ENCODE data around the gene ZBTB3.

ZBTB3 gene

DNA sequence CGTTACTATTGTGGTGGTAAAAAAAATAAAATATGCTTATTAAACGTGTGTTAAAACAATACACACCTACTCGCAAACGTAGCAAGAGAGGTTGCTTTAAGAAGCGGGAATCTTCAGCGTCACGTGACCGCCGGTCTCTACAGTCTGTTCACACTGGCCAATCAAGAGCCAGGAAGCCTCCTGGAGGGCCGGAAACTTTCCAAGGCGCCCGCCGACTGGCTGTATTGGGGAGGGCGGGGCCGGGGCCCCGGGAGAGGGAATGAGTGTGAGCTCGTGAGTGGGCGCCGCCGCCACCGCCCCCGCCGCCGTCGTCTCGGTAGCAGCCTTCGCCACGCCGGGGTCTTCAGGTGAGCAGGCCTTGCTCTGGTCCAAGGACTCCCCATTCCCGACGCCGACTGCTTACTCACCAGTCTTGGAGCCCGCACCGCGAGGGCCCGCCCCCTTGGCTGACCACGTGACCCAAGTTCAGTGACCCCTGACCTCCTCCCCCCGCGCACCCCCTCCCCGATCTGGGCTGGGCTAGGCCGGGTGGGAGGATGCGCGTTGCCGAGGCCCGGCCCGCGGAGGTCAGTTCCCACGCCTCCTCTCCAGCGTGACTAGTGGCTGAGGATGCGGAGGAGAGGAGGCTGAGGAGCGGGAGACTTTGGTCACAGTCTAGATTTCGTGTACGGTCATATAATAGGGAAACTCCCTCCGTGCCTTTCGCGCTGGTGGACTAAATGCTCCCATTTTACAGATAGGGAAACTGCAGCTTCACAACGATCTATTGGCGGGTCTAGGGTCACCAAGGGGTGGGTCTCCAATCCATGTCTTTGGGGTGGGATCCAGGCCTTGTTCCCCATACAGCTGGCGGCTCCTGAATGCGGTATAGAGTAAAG lies 17.4 kb upstream of the ZBTB3 start, which contains the start of gene TAF6L (continued):
- TF ChIP-seq ZNF155 (tag by site-specific recombination; IDR thresholded peaks at IDR 0.05): no peak
- TF ChIP-seq ZNF560 (tag by site-specific recombination; IDR thresholded peaks at IDR 0.05; ENCODE audit: borderline replicate concordance): no peak
- TF ChIP-seq, protein P1, sequence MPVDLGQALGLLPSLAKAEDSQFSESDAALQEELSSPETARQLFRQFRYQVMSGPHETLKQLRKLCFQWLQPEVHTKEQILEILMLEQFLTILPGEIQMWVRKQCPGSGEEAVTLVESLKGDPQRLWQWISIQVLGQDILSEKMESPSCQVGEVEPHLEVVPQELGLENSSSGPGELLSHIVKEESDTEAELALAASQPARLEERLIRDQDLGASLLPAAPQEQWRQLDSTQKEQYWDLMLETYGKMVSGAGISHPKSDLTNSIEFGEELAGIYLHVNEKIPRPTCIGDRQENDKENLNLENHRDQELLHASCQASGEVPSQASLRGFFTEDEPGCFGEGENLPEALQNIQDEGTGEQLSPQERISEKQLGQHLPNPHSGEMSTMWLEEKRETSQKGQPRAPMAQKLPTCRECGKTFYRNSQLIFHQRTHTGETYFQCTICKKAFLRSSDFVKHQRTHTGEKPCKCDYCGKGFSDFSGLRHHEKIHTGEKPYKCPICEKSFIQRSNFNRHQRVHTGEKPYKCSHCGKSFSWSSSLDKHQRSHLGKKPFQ (tag by site-specific recombination; IDR thresholded peaks at IDR 0.05): 0 out of 2 replicates have a peak, but pooled peaks have one; percentile 69
- no peak for TF ChIP-seq ZNF707 (tag by site-specific recombination; IDR thresholded peaks at IDR 0.05)
- TF ChIP-seq, protein P2, sequence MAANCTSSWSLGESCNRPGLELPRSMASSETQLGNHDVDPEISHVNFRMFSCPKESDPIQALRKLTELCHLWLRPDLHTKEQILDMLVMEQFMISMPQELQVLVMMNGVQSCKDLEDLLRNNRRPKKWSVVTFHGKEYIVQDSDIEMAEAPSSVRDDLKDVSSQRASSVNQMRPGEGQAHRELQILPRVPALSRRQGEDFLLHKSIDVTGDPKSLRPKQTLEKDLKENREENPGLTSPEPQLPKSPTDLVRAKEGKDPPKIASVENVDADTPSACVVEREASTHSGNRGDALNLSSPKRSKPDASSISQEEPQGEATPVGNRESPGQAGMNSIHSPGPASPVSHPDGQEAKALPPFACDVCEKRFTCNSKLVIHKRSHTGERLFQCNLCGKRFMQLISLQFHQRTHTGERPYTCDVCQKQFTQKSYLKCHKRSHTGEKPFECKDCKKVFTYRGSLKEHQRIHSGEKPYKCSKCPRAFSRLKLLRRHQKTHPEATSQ (tag by site-specific recombination; IDR thresholded peaks at IDR 0.05): 0 out of 2 replicates have a peak, but pooled peaks have one; percentile 67
- TF ChIP-seq ZNF600 (tag by site-specific recombination; IDR thresholded peaks at IDR 0.05): no peak
- TF ChIP-seq FEZF1 (tag by site-specific recombination; IDR thresholded peaks at IDR 0.05): no peak
- TF ChIP-seq, protein P3, sequence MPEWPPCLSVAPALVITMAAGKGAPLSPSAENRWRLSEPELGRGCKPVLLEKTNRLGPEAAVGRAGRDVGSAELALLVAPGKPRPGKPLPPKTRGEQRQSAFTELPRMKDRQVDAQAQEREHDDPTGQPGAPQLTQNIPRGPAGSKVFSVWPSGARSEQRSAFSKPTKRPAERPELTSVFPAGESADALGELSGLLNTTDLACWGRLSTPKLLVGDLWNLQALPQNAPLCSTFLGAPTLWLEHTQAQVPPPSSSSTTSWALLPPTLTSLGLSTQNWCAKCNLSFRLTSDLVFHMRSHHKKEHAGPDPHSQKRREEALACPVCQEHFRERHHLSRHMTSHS (tag by site-specific recombination; IDR thresholded peaks at IDR 0.05): no peak
- TF ChIP-seq GLIS2 (tag by site-specific recombination; IDR thresholded peaks at IDR 0.05): peak; percentile 84
- TF ChIP-seq REST (tag by site-specific recombination; IDR thresholded peaks at IDR 0.05): no peak
- no peak for TF ChIP-seq HOXA7 (CRISPR knock-in tag; IDR thresholded peaks at IDR 0.05; ENCODE audit: borderline replicate concordance)
- no peak for TF ChIP-seq ZNF169 (tag by site-specific recombination; IDR thresholded peaks at IDR 0.05)
- no peak for TF ChIP-seq HOXC10 (CRISPR knock-in tag; IDR thresholded peaks at IDR 0.05)
- no peak; the same call in 1 of the 2 replicates for TF ChIP-seq ZSCAN30 (tag by site-specific recombination; IDR thresholded peaks at IDR 0.05)
- TF ChIP-seq ZNF16 (tag by site-specific recombination; IDR thresholded peaks at IDR 0.05; ENCODE audit: low read depth): no peak
- no peak for TF ChIP-seq ZSCAN4 (tag by site-specific recombination; IDR thresholded peaks at IDR 0.05)
- no peak for TF ChIP-seq TSHZ1 (tag by site-specific recombination; IDR thresholded peaks at IDR 0.05; ENCODE audit: borderline replicate concordance)
- TF ChIP-seq ZNF280C (tag by site-specific recombination; IDR thresholded peaks at IDR 0.05): no peak
- TF ChIP-seq ZNF211 (tag by site-specific recombination; IDR thresholded peaks at IDR 0.05; ENCODE audit: low read depth): no peak
- TF ChIP-seq ZNF324 (tag by site-specific recombination; IDR thresholded peaks at IDR 0.05): peak; percentile 53; the same call in 1 of the 2 replicates
- TF ChIP-seq ZNF830 (tag by site-specific recombination; IDR thresholded peaks at IDR 0.05; ENCODE audit: low read depth): no peak
- peak; percentile 85 for TF ChIP-seq KLF8 (tag by site-specific recombination; IDR thresholded peaks at IDR 0.05)

Measured in HEK293 (cell line).